Thyroid gland (tissue), 4 donors: ENCODE measurements around the gene PTGFR.

Source experiments
- CTCF ChIP-seq, 6 experiments: fragments of 200-600 bp in 3 of 6; fragments of 450-650 bp in 3 of 6; sonication (generic) in 3 of 6; IDR thresholded peaks; one replicate each; pipeline ENCODE4 v1.5.1; 2016 to 2019; ENCODE audit warnings: antibody characterized with exemption in 6 of 6, mild to moderate bottlenecking in 2 of 6, inconsistent platforms in 1 of 6, moderate library complexity in 1 of 6
- POLR2A ChIP-seq, 2 donors: fragments of 450-650 bp; IDR thresholded peaks; one replicate each; pipeline ENCODE4 v1.6.1; 2017; ENCODE audit warnings: antibody characterized with exemption in 2 of 2, mild to moderate bottlenecking in 2 of 2, moderate library complexity in 1 of 2

GRCh38 chr1:78560811-78561210 lies 70.0 kb downstream of the PTGFR start:
- no peak for TF ChIP-seq CTCF (IDR thresholded peaks at IDR 0.05)
- TF ChIP-seq POLR2A (IDR thresholded peaks at IDR 0.05), result no peak
